Measurements from ENCODE around the gene AJAP1.

AJAP1 gene

DNA sequence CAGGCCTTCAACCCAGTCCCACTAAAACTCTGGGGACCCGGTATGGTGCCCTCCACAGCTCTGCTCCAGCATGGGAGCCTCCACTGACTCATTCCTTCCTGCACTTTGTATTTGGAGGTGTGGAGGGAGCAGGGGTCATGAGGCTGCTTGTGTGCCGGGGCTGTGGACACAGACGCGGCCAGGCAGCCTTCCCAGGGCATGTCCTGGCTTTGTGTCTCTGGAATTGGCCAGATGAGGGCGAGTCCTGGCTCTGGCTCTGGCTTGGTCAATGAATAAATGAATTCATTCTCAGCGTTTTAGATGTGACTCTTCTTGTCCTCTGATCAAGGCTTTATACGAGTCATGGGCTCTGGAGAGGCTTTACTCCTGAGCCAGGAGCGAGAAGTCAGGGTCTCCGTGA lies 19.1 kb downstream of the AJAP1 start:
- no peak for DNase-seq
- TF ChIP-seq POLR2A (IDR thresholded peaks at IDR 0.05; ENCODE audit: low read length) = no peak
- no peak for TF ChIP-seq GATA1 (IDR thresholded peaks at IDR 0.05; ENCODE audit: low read depth, low read length)

DNA sequence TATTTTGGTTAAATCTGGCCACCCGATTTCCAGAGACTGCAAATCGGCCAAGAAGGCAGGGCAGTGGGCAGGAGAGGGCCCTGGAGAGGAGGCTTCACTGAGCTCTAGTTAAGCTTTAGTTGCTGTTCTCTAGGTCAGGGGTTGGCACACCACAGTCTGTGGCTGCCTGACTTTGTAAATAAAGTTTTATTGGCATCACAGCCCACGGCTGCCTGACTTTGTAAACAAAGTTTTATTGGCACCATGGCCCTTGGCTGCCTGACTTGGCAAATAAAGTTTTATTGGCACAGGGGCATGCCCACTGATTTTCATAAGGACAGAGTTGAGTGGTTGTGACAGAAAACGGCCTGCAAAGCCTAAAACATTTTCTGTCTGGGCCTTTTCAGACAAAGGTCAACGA lies 19.7 kb downstream of the AJAP1 start:
- no peak for DNase-seq
- no peak for TF ChIP-seq POLR2A (IDR thresholded peaks at IDR 0.05; ENCODE audit: low read length)
- no peak for TF ChIP-seq GATA1 (IDR thresholded peaks at IDR 0.05; ENCODE audit: low read depth, low read length)

DNA sequence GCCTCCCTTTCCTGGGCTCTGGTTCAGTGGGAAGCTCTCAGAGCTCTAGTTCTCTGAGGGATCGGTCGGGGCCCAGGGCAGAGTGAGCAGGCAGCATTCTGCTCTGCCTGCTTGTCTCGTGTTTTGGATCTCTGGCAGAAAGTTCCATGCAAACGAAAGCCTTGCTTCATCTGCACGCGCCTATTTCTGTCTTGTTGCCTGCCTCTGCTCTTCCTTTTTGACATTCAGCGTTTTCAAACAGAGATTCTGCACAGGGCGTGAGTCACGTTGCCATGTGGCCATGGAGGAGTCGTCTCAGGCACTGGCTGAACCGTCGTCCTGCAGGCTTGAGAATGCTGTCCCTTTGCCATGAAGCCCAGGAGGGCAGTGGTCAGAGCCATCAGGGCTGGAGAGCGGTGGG lies 20.3 kb downstream of the AJAP1 start:
- DNase-seq = no peak
- TF ChIP-seq GATA1 (IDR thresholded peaks at IDR 0.05; ENCODE audit: low read depth, low read length) (no peak), POLR2A (IDR thresholded peaks at IDR 0.05; ENCODE audit: low read length) (no peak)

DNA sequence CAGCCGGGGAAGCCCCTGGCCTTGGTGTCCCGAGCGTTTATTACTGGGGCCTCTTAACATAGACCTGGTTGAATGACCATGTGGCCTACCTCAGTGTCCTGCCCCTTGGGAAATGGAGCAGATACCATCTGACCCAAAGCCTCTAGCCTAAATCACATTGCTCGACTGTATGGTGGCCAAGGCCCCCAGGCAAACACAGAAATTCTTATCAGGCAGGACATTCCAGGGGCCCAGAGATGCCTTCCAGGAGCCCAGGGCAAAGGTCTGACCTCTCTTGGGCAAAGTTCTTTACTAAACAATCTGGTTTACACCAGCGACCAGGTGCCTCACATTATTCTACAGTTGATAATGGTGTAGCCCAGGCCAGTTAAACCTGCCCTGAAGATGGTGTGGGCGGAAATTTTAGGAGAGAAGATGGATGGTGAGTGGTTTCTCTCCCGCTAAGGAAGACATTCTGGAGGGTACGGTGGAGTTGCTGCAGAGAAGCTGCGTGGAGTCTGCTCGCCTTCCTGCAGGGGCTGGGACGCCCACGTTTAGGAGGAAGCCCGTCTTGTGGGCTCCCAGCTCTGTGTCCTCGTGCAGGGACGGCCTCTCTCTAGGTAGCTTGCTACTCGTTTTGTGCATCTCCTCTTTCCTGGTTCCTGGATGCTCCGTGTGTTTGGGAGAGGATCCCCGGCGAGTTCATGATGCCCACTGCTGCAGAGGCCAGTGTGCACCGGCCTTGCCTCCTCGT lies 21.2 kb downstream of the AJAP1 start:
- TF ChIP-seq POLR2A (IDR thresholded peaks at IDR 0.05; ENCODE audit: low read length) (no peak), GATA1 (IDR thresholded peaks at IDR 0.05; ENCODE audit: low read depth, low read length) (no peak)
- no peak for DNase-seq

DNA sequence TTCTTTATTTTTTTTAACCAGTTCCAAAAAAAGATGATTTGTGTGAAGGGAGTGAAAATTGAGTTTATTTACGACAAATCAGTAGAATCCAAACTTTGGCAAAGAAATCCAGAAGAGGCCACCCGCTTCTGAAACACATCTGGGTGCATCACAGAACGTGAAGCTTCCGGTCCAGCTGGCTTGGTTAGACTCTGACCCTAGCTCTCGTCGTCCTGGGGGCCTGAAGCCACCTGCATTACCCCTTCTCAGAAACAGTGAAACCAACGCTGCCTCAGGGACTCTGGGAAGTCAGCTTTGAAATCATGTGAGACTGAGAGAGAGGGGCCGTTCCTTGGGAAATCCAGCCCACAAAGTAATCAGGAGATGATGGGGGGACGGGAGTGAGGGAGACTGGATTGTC lies 21.8 kb downstream of the AJAP1 start:
- no peak for DNase-seq
- no peak for TF ChIP-seq POLR2A (IDR thresholded peaks at IDR 0.05; ENCODE audit: low read length)
- TF ChIP-seq GATA1 (IDR thresholded peaks at IDR 0.05; ENCODE audit: low read depth, low read length) = no peak

DNA sequence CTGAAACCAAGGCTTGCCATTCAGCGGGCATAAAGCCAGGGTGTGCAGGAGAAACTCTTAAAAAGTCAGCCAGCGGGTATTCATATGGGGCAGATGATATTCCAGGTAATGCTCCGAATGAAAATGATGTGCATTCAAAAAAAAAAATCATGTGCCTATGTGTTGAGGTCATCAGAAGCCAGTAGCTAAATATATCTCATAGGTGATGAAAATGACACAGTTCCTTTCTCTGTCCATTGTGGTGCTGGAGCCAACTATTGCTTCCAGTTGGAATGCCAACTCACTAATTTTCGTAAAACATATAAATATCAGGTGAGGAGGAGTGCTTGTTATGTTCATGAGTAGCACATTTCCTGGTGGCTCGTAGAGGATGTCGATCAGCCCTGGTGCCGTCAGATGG lies 23.2 kb downstream of the AJAP1 start:
- no peak for DNase-seq
- TF ChIP-seq POLR2A (IDR thresholded peaks at IDR 0.05; ENCODE audit: low read length) = no peak
- TF ChIP-seq GATA1 (IDR thresholded peaks at IDR 0.05; ENCODE audit: low read depth, low read length) = no peak

DNA sequence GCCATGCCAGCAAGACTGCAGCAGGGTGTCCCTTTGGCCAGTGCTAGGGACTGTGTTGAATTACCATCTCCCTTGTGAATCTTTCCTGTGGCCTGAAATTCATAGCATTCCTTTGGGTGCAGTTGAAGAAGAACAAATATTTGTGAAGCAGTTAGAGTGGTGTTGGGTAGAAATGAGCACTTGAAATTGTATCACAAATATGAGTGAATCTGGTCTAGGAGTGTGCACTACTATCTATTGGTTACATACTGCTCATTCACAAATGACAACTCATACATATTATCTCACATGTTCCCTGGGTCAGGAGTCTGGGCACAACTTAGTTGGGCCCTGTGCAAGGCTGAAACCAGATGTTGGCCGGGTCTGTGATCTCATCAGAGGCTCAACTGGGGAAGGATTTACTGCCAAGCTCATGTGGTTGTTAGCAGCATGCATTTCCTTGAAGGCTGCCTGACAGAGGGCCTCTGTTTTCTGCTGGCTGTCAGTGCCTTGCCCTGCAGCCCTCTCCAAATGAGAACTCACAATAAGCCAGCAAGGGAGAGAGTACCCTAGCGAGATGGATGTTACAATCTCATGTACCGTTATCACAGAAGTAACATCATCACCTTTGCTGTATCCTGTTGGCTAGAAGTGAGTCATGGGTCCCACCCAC lies 23.8 kb downstream of the AJAP1 start:
- no peak for DNase-seq
- TF ChIP-seq GATA1 (IDR thresholded peaks at IDR 0.05; ENCODE audit: low read depth, low read length) (no peak), POLR2A (IDR thresholded peaks at IDR 0.05; ENCODE audit: low read length) (no peak)

DNA sequence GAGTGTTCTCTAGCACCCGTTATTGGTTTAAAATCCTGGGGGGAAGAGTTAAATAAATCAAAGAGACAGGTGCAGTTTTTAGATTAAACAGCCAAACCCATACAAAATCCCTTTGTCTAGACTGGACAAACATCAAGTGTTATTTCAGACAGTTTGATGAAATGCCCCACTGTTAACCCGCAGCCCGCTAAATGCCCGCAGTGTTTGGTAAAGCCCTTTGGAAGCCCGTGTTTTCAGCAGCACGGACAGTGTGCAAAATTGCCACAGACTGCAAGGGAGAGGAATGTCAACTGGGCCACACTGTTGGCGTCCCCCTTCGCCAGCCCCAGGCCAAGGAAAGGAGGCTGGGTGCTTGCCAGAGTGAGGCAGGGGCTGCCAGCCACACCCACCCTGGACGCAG lies 26.6 kb downstream of the AJAP1 start:
- no peak for DNase-seq
- TF ChIP-seq GATA1 (IDR thresholded peaks at IDR 0.05; ENCODE audit: low read depth, low read length) (no peak), POLR2A (IDR thresholded peaks at IDR 0.05; ENCODE audit: low read length) (no peak)

DNA sequence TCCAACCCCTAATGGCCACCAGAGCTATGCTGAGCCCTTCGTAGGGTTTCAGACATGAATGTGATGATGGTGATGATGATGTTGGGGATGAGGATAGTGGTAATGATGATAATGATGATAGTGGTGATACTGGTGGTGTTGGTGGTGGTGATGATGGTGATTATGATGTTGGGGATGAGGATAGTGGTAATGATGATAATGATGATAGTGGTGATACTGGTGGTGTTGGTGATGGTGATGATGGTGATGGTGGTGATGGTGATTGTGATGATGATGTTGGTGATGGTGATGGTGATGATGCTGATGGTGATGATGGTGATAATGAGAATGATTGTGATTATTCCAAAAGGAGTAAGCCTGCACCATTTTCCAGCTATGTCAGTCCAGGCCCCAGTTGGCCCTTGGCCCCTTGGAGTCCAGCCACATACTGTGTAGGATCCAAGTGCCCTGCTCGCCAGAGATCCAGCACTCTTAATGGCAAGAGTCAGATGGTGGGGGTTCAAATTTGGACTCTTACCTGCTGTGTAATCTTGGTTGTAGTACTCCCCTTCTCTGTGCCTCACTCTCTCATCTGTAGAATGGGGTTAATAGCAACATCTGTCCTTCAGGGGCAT lies 28.3 kb downstream of the AJAP1 start:
- no peak for TF ChIP-seq POLR2A (IDR thresholded peaks at IDR 0.05; ENCODE audit: low read length)
- no peak for TF ChIP-seq GATA1 (IDR thresholded peaks at IDR 0.05; ENCODE audit: low read depth, low read length)
- no peak for DNase-seq

DNA sequence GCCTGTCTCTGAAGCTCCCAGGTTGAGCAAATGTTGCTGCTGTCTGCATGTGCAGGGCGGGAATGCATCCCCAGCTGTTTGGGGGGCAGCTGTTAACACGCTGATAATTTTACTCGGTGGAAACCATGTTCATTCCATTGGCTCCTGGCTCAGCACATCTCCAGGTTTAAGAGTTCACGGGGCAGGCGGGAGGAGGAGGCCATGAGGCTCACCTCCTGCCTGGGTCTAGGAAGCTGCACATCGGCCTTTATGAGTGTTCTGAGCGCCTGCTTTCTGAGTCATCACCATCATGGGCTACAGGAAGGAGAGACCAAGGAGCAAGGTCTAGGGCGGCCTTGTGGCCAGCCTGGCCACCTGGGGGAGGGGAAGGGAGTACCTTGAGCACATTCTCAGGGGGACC lies 29.7 kb downstream of the AJAP1 start:
- no peak for DNase-seq
- no peak for TF ChIP-seq POLR2A (IDR thresholded peaks at IDR 0.05; ENCODE audit: low read length)
- no peak for TF ChIP-seq GATA1 (IDR thresholded peaks at IDR 0.05; ENCODE audit: low read depth, low read length)

DNA sequence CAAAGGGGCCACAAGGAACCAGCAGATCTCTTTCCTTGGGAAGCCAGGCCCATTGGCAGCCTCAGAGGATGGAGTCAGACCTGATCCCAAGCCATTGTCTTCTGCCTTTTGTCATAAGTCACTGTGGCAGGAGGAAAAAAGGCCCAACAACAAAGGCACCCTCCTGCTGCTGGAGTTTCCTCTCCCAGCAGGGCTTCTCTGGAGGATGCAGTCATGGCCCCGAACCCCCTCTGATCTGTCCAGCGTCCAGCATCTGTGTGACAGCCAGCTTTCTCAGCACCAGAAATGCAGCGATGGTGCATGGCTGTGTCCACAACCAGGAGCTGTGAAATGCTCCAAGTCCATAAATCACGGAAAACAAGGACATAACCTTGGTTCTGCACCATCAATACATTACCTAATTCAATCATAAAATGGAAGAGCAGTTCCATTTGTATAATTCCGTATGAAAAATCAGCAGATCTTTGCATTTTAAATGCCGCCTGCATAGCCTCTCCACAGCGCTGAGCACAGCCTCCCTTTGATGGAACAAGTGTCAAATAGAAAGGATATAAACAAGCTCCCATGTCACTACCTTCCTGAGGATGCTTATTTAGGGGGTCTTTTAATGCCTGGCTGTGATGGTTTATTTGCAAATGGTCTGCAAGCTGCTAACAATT lies 30.6 kb downstream of the AJAP1 start:
- no peak for DNase-seq
- TF ChIP-seq GATA1 (IDR thresholded peaks at IDR 0.05; ENCODE audit: low read depth, low read length) (no peak), POLR2A (IDR thresholded peaks at IDR 0.05; ENCODE audit: low read length) (no peak)

DNA sequence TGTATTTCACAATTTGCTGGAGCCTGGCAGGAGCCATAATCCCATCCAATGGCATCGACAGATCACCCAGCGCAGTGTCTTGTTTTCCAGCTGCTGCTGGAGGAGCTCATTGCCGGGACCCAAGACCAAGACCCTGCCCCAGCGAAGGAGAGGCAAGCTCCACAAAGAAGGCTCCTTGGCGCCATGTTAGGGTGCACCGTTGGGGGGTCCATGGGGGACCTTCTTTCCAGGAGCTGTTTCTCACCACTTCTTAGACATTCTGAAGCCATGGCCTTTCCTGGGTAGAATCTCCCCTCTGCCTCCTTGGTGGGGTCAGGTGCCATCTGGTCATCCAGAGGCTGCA lies 31.1 kb downstream of the AJAP1 start:
- TF ChIP-seq GATA1 (IDR thresholded peaks at IDR 0.05; ENCODE audit: low read depth, low read length) (no peak), POLR2A (IDR thresholded peaks at IDR 0.05; ENCODE audit: low read length) (no peak)
- DNase-seq = no peak

DNA sequence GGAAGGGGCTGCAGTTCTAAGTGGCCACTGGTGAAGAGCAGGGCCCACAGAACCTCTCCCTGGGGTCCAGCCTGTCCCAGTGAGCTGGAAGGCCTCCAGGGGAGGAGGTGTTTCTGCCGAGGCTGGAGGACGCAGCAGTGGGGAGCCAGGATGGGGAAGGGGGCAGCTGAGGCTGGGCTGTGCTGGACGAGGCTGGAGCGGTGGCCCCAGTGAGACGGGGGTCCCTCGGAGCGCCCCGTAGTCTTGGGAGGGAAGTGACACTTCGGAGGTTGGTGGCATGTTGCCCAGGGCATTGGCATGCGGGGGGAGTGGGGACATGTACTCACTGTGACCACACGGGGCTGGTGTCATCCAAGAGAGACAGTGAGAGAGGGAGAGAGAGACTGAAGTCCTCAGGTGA lies 33.5 kb downstream of the AJAP1 start:
- no peak for DNase-seq
- TF ChIP-seq POLR2A (IDR thresholded peaks at IDR 0.05; ENCODE audit: low read length) (no peak), GATA1 (IDR thresholded peaks at IDR 0.05; ENCODE audit: low read depth, low read length) (no peak)

DNA sequence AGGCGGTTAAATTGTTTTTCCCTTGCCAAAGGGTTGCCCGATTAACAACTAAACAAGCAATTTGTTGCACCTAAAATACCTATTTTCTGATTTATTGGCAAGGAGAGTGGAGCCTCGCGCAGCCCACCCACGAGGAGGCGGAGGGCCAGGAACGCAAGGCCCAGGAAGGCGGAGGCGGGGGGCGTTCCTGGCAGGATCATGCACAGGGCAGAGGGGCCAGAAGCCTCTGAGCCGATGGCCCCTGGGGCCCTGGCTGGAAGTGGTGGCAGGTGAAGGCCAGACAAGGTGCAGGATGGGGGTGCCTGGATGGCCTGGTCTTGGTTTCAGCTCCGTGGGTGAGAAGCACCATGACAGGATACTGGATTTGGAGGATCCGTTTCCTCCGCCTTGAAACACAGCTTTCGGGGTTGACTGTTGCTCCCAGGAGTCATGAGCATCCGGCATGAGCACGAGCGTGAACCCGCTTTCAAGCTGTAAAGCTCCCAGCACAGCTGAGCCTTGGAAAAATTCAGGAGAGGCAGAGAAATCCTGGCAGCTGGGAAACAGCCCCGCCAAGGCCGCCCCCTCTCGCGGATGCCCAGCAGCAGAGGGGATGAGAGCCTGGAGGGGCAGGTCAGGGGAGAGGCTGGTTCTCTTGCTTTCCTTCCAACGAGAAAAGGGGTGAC lies 35.0 kb downstream of the AJAP1 start:
- DNase-seq = no peak
- TF ChIP-seq GATA1 (IDR thresholded peaks at IDR 0.05; ENCODE audit: low read depth, low read length) = no peak
- no peak for TF ChIP-seq POLR2A (IDR thresholded peaks at IDR 0.05; ENCODE audit: low read length)
